Activated CD4-positive, alpha-beta T cell treated with anti-CD3 and anti-CD28 coated beads for 36 hours (primary cell): ENCODE measurements around the gene ATXN3. TPM values are rescaled to one million over a fixed set of nuclear protein-coding genes. Genes with fewer than 3 reads are reported as not detected.

Experiments used
- ATAC-seq: fragments of 200-7000 bp; cut with Tn5 transposase; one replicate; pipeline ENCODE4 v1.10.0; 2021; ENCODE audit warnings: mild to moderate bottlenecking, moderate library complexity
- CTCF ChIA-PET: fragments of 350-600 bp; sonication (Branson Sonifier 250); formaldehyde crosslinking; loops from one replicate; lab custom pipeline; 2021; ENCODE audit warnings: antibody characterized with exemption; lab: Charles Lee
- POLR2A ChIA-PET: fragments of 350-600 bp; sonication (Branson Sonifier 250); formaldehyde crosslinking; loops from one replicate; lab custom pipeline; 2021; ENCODE audit warnings: antibody characterized with exemption, inconsistent platforms; lab: Charles Lee
- DNase-seq: peaks from one replicate; pipeline ENCODE4 v3.0.0-alpha.2; 2020
- H3K27ac Mint-ChIP-seq: one replicate; pipeline ENCODE4 v1.8.0; 2021; ENCODE audit warnings: mixed read lengths
- H3K27me3 Mint-ChIP-seq: one replicate; pipeline ENCODE4 v1.8.0; 2021; ENCODE audit warnings: mixed read lengths
- H3K36me3 Mint-ChIP-seq: one replicate; pipeline ENCODE4 v1.8.0; 2021; ENCODE audit warnings: low read depth, mixed read lengths
- H3K4me1 Mint-ChIP-seq: one replicate; pipeline ENCODE4 v1.8.0; 2021; ENCODE audit warnings: mixed read lengths
- H3K4me3 Mint-ChIP-seq: one replicate; pipeline ENCODE4 v1.8.0; 2021; ENCODE audit warnings: mild to moderate bottlenecking, moderate library complexity, mixed read lengths
- H3K9me3 Mint-ChIP-seq: one replicate; pipeline ENCODE4 v1.8.0; 2021; ENCODE audit warnings: low read depth, mixed read lengths
- intact Hi-C, 2 experiments: fragments of 100-400 bp; cut with DNase I in 1 of 2; cut with micrococcal nuclease in 1 of 2; formaldehyde crosslinking; loops; one replicate each; pipeline versions ENCODE4 v1.14.2 to v1.15.1; 2022 to 2024; cut with DNase I, micrococcal nuclease
- total RNA-seq, 2 experiments: library from RNA; stranded (reverse); gene quantifications; one replicate each; pipeline ENCODE4 v1.2.3, GENCODE V29; 2021

The ATXN3 gene
- total RNA-seq, 2 experiments from 2014 or later, result 32.7 to 36.0 TPM

- POLR2A ChIA-PET, result interaction anchor here (0.7 to 1.9 kb wide), 3 partner anchors 67 to 876 kb away, joined by 3 to 9 read pairs (median 8); partner anchors contain the start of genes ATXN3, CPSF2 and NDUFB1
- peak; percentile 44 for DNase-seq
- Mint-ChIP-seq H3K9me3 (no peaks in the 10 kb centered on the region), H3K4me3 (peak overlapping the region; percentile 92), H3K4me1 (peaks cover 42% of the 10 kb centered on the region), H3K36me3 (peaks cover 14% of the 10 kb centered on the region), H3K27ac (peak overlapping the region; percentile 98), H3K27me3 (no peaks in the 10 kb centered on the region)
- CTCF ChIA-PET, result interaction anchor here (0.7 to 0.8 kb wide), 2 partner anchors 67 to 82 kb away, joined by 3 to 4 read pairs; partner anchors contain the start of genes ATXN3, CPSF2 and NDUFB1
- intact Hi-C loops, result loop anchor here (2.0 to 5.0 kb wide), 3 partner anchors 528 to 722 kb away; partner anchors contain the start of gene PPP4R3A (in 1 of the 2)
- no peak for ATAC-seq
Observed at GRCh38 chr14:92039063-92039718, 67.2 kb downstream of the ATXN3 start.

GRCh38 chr14:92037989-92038388, 68.4 kb downstream of the ATXN3 start:
- Mint-ChIP-seq H3K27me3 (no peaks in the 10 kb centered on the region), H3K4me1 (peaks cover 49% of the 10 kb centered on the region), H3K9me3 (no peaks in the 10 kb centered on the region), H3K27ac (peak overlapping the region; percentile 69), H3K4me3 (peak overlapping the region; percentile 92), H3K36me3 (peaks cover 14% of the 10 kb centered on the region)
- ChIA-PET POLR2A (no interaction called here), CTCF (no interaction called here)
- ATAC-seq (no peak), DNase-seq (no peak)
- intact Hi-C loops, result loop anchor here (2.0 to 5.0 kb wide), 3 partner anchors 527 to 721 kb away; partner anchors contain the start of gene PPP4R3A (in 1 of the 2)

GRCh38 chr14:92035890-92036289, 70.5 kb downstream of the ATXN3 start:
- ChIA-PET POLR2A (no interaction called here), CTCF (interaction anchor here (1.0 kb wide), 1 partner anchor 30 kb away, joined by 6 read pairs; no protein-coding TSS in a partner anchor)
- H3K4me3 Mint-ChIP-seq, result no peak overlapping the region
- intact Hi-C loops, result loop anchor here in 1 of 2 experiments (5.0 kb wide), 2 partner anchors 616 to 719 kb away; no protein-coding TSS in a partner anchor
- no peak for ATAC-seq
- H3K27me3 Mint-ChIP-seq, result no peaks in the 10 kb centered on the region
- H3K27ac Mint-ChIP-seq, result no peak overlapping the region
- DNase-seq, result no peak
- H3K36me3 Mint-ChIP-seq, result peaks cover 14% of the 10 kb centered on the region
- H3K4me1 Mint-ChIP-seq, result peaks cover 41% of the 10 kb centered on the region
- H3K9me3 Mint-ChIP-seq, result no peaks in the 10 kb centered on the region

GRCh38 chr14:92033906-92034687, 72.3 kb downstream of the ATXN3 start:
- Mint-ChIP-seq H3K4me1 (peaks cover 38% of the 10 kb centered on the region), H3K36me3 (peaks cover 18% of the 10 kb centered on the region), H3K9me3 (no peaks in the 10 kb centered on the region), H3K27me3 (no peaks in the 10 kb centered on the region), H3K27ac (peak overlapping the region; percentile 75), H3K4me3 (no peak overlapping the region)
- POLR2A ChIA-PET, result interaction anchor here (0.6 kb wide), 2 partner anchors 72 to 596 kb away, joined by 4 to 12 read pairs; no protein-coding TSS in a partner anchor
- ATAC-seq (no peak), DNase-seq (no peak)
- CTCF ChIA-PET, result interaction anchor here (1.3 kb wide), 1 partner anchor 16 kb away, joined by 5 read pairs; no protein-coding TSS in a partner anchor
- intact Hi-C loops, result no loop called here

DNA sequence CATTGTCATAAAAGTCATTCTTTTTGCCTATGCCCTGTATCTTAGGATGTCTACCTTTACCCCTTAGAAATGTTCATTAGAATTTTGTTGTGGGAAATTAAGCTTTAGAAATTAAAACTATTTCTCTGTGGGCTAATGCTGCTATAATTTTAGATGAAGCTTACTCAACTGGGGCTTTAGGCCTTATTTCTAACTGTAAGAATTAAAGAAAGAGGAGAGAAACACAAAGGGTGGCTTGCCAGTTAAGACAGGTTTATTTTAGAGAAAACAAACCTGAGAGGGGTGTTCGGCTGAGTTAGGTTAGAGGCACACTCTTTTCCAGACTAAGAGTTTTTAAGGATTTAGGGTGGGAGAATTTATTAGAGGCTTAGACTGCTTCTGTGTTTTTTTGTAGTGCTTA, 72.9 kb downstream of the ATXN3 start:
- DNase-seq, result no peak
- ATAC-seq, result no peak
- intact Hi-C loops, result no loop called here
- Mint-ChIP-seq H3K4me3 (no peak overlapping the region), H3K27me3 (no peaks in the 10 kb centered on the region), H3K4me1 (peaks cover 35% of the 10 kb centered on the region), H3K36me3 (peaks cover 22% of the 10 kb centered on the region), H3K9me3 (no peaks in the 10 kb centered on the region), H3K27ac (peak overlapping the region; percentile 75)
- POLR2A ChIA-PET, result no interaction called here
- CTCF ChIA-PET, result interaction anchor here (1.3 kb wide), 1 partner anchor 15 kb away, joined by 5 read pairs; no protein-coding TSS in a partner anchor

GRCh38 chr14:92026548-92027190, 79.7 kb downstream of the ATXN3 start:
- H3K36me3 Mint-ChIP-seq, result peaks cover 35% of the 10 kb centered on the region
- no peak for ATAC-seq
- no peaks in the 10 kb centered on the region for H3K27me3 Mint-ChIP-seq
- no peak overlapping the region for H3K27ac Mint-ChIP-seq
- intact Hi-C loops, result no loop called here
- H3K4me1 Mint-ChIP-seq, result peaks cover 23% of the 10 kb centered on the region
- ChIA-PET POLR2A (no interaction called here), CTCF (no interaction called here)
- H3K4me3 Mint-ChIP-seq, result no peak overlapping the region
- no peaks in the 10 kb centered on the region for H3K9me3 Mint-ChIP-seq
- peak; percentile 48 for DNase-seq

GRCh38 chr14:92022036-92022435, 84.3 kb downstream of the ATXN3 start:
- H3K9me3 Mint-ChIP-seq, result no peaks in the 10 kb centered on the region
- ATAC-seq, result no peak
- H3K27ac Mint-ChIP-seq, result no peak overlapping the region
- intact Hi-C loops, result no loop called here
- peaks cover 28% of the 10 kb centered on the region for H3K36me3 Mint-ChIP-seq
- ChIA-PET POLR2A (no interaction called here), CTCF (interaction anchor here (1.0 kb wide), 1 partner anchor 25 kb away, joined by 4 read pairs; no protein-coding TSS in a partner anchor)
- no peak for DNase-seq
- peaks cover 16% of the 10 kb centered on the region for H3K4me1 Mint-ChIP-seq
- H3K4me3 Mint-ChIP-seq, result no peak overlapping the region
- H3K27me3 Mint-ChIP-seq, result no peaks in the 10 kb centered on the region

DNA sequence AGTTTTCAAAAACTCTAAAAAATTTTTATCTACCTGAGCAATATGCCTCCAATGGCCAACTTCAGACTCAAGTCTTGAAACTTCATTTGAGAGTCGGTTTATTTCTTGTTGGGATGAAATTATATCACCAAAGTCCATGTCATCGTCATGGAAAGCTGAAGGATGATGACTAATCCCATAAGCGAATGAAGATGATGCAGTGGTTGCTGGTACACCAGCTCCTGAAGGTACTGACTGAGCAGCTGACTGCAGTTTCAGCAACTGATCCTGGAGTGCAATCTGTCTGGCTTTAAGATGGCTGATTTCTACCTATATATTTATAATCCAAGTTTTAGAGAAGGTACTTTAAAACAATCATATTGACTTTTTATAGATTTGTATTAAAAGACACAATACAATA, 84.9 kb downstream of the ATXN3 start:
- DNase-seq, result no peak
- H3K27ac Mint-ChIP-seq, result no peak overlapping the region
- peak; percentile 23 for ATAC-seq
- H3K36me3 Mint-ChIP-seq, result peaks cover 25% of the 10 kb centered on the region
- H3K4me3 Mint-ChIP-seq, result no peak overlapping the region
- intact Hi-C loops, result no loop called here
- ChIA-PET CTCF (interaction anchor here (1.0 kb wide), 1 partner anchor 24 kb away, joined by 4 read pairs; no protein-coding TSS in a partner anchor), POLR2A (no interaction called here)
- peaks cover 13% of the 10 kb centered on the region for H3K4me1 Mint-ChIP-seq
- H3K9me3 Mint-ChIP-seq, result no peaks in the 10 kb centered on the region
- no peaks in the 10 kb centered on the region for H3K27me3 Mint-ChIP-seq

DNA sequence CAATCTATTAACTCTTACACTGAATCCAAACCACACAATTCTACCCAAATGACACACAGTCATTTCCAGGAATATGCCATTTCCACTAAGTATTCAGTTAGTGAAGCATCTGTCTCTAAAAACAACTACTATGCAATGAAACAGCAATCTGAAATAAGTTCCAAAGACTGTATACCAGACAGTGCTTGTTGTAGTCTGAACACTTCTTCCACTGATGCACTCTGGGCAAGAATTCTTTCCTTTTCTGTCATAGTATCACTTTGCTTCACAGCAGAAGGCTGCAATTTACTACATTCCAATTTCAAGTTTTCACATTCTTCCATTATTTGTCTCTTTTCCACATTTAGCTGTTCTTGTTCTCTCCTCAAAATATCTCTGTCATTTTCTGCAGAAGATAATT, 92.3 kb downstream of the ATXN3 start:
- Mint-ChIP-seq H3K27me3 (no peaks in the 10 kb centered on the region), H3K9me3 (no peaks in the 10 kb centered on the region), H3K4me3 (no peak overlapping the region), H3K4me1 (peaks cover 26% of the 10 kb centered on the region), H3K36me3 (peaks cover 40% of the 10 kb centered on the region), H3K27ac (peak overlapping the region; percentile 0)
- POLR2A ChIA-PET, result no interaction called here
- DNase-seq (no peak), ATAC-seq (peak; percentile 74)
- intact Hi-C loops, result no loop called here
- CTCF ChIA-PET, result interaction anchor here (0.7 to 1.0 kb wide), 2 partner anchors 8 to 9 kb away, joined by 3 read pairs; no protein-coding TSS in a partner anchor

GRCh38 chr14:92012121-92012748, 94.1 kb downstream of the ATXN3 start:
- ATAC-seq (no peak), DNase-seq (no peak)
- H3K4me1 Mint-ChIP-seq, result peaks cover 24% of the 10 kb centered on the region
- H3K4me3 Mint-ChIP-seq, result no peak overlapping the region
- peaks cover 46% of the 10 kb centered on the region for H3K36me3 Mint-ChIP-seq
- POLR2A ChIA-PET, result no interaction called here
- no peaks in the 10 kb centered on the region for H3K9me3 Mint-ChIP-seq
- CTCF ChIA-PET, result interaction anchor here (0.6 to 1.7 kb wide), 2 partner anchors 15 to 1095 kb away, joined by 4 to 7 read pairs; no protein-coding TSS in a partner anchor
- intact Hi-C loops, result no loop called here
- H3K27me3 Mint-ChIP-seq, result no peaks in the 10 kb centered on the region
- H3K27ac Mint-ChIP-seq, result peak overlapping the region; percentile 71
